Lower lobe of right lung (tissue), 2 donors: ENCODE data around the gene SLCO2B1. TPM values are rescaled to one million over a fixed set of nuclear protein-coding genes. Genes with fewer than 3 reads are reported as not detected.

Experiments
- ATAC-seq, 2 donors: fragments of 200-7000 bp; cut with Tn5 transposase; one replicate each; pipeline ENCODE4 v1.9.1; 2020 to 2022; ENCODE audit warnings: mild to moderate bottlenecking in 2 of 2, moderate library complexity in 2 of 2
- DNase-seq: peaks from one replicate; pipeline ENCODE4 v3.0.0-alpha.2; 2020
- H3K27ac ChIP-seq: fragments of 200-600 bp; one replicate; pipeline ENCODE4 v1.8.0; 2022
- H3K27me3 ChIP-seq: fragments of 200-600 bp; one replicate; pipeline ENCODE4 v1.8.0; 2022; ENCODE audit warnings: low read depth
- H3K36me3 ChIP-seq: fragments of 200-600 bp; one replicate; pipeline ENCODE4 v1.8.0; 2022; ENCODE audit warnings: mild to moderate bottlenecking
- H3K4me1 ChIP-seq: fragments of 200-600 bp; one replicate; pipeline ENCODE4 v1.8.0; 2022
- H3K4me3 ChIP-seq: fragments of 200-600 bp; one replicate; pipeline ENCODE4 v1.8.0; 2022; ENCODE audit warnings: mild to moderate bottlenecking
- H3K9me3 ChIP-seq: fragments of 200-600 bp; one replicate; pipeline ENCODE4 v1.8.0; 2022
- intact Hi-C: fragments of 100-400 bp; cut with DNase I; formaldehyde crosslinking; loops from one replicate; pipeline ENCODE4 v1.11.0; 2022
- total RNA-seq: library from RNA; stranded (reverse); fragmentation: NEBNext Ultra II Directional; extraction: Animal tissue kit (Norgen Biotek cat#: 25700); gene quantifications from one replicate; pipeline ENCODE4 v1.2.1, GENCODE V29; 2021
- TF ChIP-seq, protein P1 (sequence below): fragments of 200-600 bp; IDR thresholded peaks from one replicate; pipeline ENCODE4 v1.8.0; 2022; ENCODE audit warnings: antibody characterized with exemption, mild to moderate bottlenecking
- donor health status: DM: no; HTN: yes; CAD: no; lungs with severe emphysema.

Gene SLCO2B1
- total RNA-seq, 1 donor from 2014 or later: 332 TPM

GRCh38 chr11:75163921-75164849 lies 13.3 kb downstream of the SLCO2B1 start:
- Histone ChIP-seq H3K27ac (peak overlapping the region; percentile 11), H3K27me3 (no peaks in the 10 kb centered on the region), H3K36me3 (peaks cover 26% of the 10 kb centered on the region), H3K4me1 (peaks cover 48% of the 10 kb centered on the region), H3K9me3 (no peaks in the 10 kb centered on the region), H3K4me3 (no peak overlapping the region)
- peak; percentile 20 to 30 for ATAC-seq
- DNase-seq: no peak
- TF ChIP-seq, protein P1, sequence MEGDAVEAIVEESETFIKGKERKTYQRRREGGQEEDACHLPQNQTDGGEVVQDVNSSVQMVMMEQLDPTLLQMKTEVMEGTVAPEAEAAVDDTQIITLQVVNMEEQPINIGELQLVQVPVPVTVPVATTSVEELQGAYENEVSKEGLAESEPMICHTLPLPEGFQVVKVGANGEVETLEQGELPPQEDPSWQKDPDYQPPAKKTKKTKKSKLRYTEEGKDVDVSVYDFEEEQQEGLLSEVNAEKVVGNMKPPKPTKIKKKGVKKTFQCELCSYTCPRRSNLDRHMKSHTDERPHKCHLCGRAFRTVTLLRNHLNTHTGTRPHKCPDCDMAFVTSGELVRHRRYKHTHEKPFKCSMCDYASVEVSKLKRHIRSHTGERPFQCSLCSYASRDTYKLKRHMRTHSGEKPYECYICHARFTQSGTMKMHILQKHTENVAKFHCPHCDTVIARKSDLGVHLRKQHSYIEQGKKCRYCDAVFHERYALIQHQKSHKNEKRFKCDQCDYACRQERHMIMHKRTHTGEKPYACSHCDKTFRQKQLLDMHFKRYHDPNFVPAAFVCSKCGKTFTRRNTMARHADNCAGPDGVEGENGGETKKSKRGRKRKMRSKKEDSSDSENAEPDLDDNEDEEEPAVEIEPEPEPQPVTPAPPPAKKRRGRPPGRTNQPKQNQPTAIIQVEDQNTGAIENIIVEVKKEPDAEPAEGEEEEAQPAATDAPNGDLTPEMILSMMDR: no peak
- intact Hi-C loops: no loop called here

GRCh38 chr11:75165721-75166120 lies 14.8 kb downstream of the SLCO2B1 start:
- peaks cover 34% of the 10 kb centered on the region for H3K36me3 ChIP-seq
- no peak overlapping the region for H3K27ac ChIP-seq
- intact Hi-C loops: no loop called here

DNA sequence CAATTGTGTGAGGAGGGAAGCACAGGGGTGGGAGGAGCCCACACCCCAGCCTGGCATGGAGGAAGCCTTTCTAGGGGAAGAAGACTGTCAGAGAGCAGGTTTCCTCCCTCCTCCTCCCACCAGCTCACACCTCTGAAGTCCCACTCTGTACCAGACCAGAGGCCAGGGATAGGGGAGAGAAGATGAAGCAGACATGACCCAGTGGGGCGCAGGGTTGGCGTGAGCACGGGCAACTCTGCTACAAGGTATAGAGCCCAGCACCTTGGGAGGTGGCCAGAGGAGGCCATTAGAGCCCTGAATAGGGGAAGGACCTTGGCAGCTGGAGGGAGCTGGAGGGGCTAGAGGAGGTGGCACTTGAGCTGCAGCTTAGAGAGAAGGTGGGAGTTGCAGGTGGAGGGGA lies 15.9 kb downstream of the SLCO2B1 start:
- Histone ChIP-seq H3K4me1 (peaks cover 21% of the 10 kb centered on the region), H3K27me3 (no peaks in the 10 kb centered on the region), H3K36me3 (peaks cover 39% of the 10 kb centered on the region), H3K9me3 (no peaks in the 10 kb centered on the region), H3K27ac (no peak overlapping the region), H3K4me3 (no peak overlapping the region)
- intact Hi-C loops: no loop called here
- ATAC-seq (no peak), DNase-seq (no peak)
- TF ChIP-seq, protein P1: no peak

More at GRCh38 chr11:75165721-75166120, 14.8 kb downstream of the SLCO2B1 start:
- Histone ChIP-seq H3K27me3 (no peaks in the 10 kb centered on the region), H3K9me3 (no peaks in the 10 kb centered on the region), H3K4me3 (no peak overlapping the region), H3K4me1 (peaks cover 32% of the 10 kb centered on the region)
- DNase-seq: no peak
- no peak for ATAC-seq
- TF ChIP-seq, protein P1: no peak

- H3K27ac ChIP-seq: no peak overlapping the region
These were observed 16.7 kb downstream of the SLCO2B1 start for GRCh38 chr11:75167617-75168016.

GRCh38 chr11:75169101-75169885 lies 18.4 kb downstream of the SLCO2B1 start:
- no peak for ATAC-seq
- H3K4me1 ChIP-seq: peaks cover 16% of the 10 kb centered on the region
- no peaks in the 10 kb centered on the region for H3K27me3 ChIP-seq
- TF ChIP-seq, protein P1: no peak
- H3K27ac ChIP-seq: no peak overlapping the region
- no peaks in the 10 kb centered on the region for H3K9me3 ChIP-seq
- H3K36me3 ChIP-seq: peaks cover 39% of the 10 kb centered on the region
- DNase-seq: no peak
- intact Hi-C loops: no loop called here
- H3K4me3 ChIP-seq: no peak overlapping the region

More at GRCh38 chr11:75167617-75168016, 16.7 kb downstream of the SLCO2B1 start:
- Histone ChIP-seq H3K4me3 (no peak overlapping the region), H3K36me3 (peaks cover 43% of the 10 kb centered on the region), H3K4me1 (peaks cover 13% of the 10 kb centered on the region), H3K27me3 (no peaks in the 10 kb centered on the region), H3K9me3 (no peaks in the 10 kb centered on the region)
- intact Hi-C loops: no loop called here
- TF ChIP-seq, protein P1: no peak
- DNase-seq (no peak), ATAC-seq (no peak)
